SK-N-SH treated with all-trans-retinoic acid at 6 μM for 48 hours (cell line): ENCODE results near the gene AKAP17A.

ENCODE experiments used
- ATAC-seq: fragments of 200-7000 bp; cut with Tn5 transposase; 3 replicates; pipeline ENCODE4 v1.9.1; 2020; ENCODE audit warnings: mild to moderate bottlenecking, moderate library complexity
- ARNTL ChIP-seq: fragments of 450-650 bp; formaldehyde crosslinking; IDR thresholded peaks from 2 replicates; pipeline ENCODE4 v1.5.0; 2020; ENCODE audit warnings: low read depth, mild to moderate bottlenecking, moderate library complexity, borderline replicate concordance
- BACH2 ChIP-seq: fragments of 250-450 bp; sonication (Bioruptor Pico); IDR thresholded peaks from 2 replicates; pipeline ENCODE4 v1.9.0; 2021; ENCODE audit warnings: mild to moderate bottlenecking, borderline replicate concordance
- CSDC2 ChIP-seq: fragments of 250-450 bp; sonication (Bioruptor Pico); IDR thresholded peaks from 2 replicates; pipeline ENCODE4 v1.5.0; 2020; ENCODE audit warnings: mild to moderate bottlenecking, moderate library complexity
- ESRRG ChIP-seq: fragments of 250-450 bp; sonication (Bioruptor Pico); IDR thresholded peaks from 2 replicates; pipeline ENCODE4 v1.6.1; 2021; ENCODE audit warnings: mild to moderate bottlenecking
- GLIS3 ChIP-seq: fragments of 250-450 bp; sonication (Bioruptor Pico); IDR thresholded peaks from 2 replicates; pipeline ENCODE4 v1.5.0; 2020; ENCODE audit warnings: mild to moderate bottlenecking, moderate library complexity
- ISL1 ChIP-seq: fragments of 250-450 bp; sonication (Bioruptor Pico); IDR thresholded peaks from 2 replicates; pipeline ENCODE4 v2.1.2; 2022; ENCODE audit warnings: mild to moderate bottlenecking, moderate library complexity
- PPARA ChIP-seq: fragments of 250-450 bp; sonication (Bioruptor Pico); IDR thresholded peaks from 2 replicates; pipeline ENCODE4 v1.5.0; 2020; ENCODE audit warnings: mild to moderate bottlenecking, borderline replicate concordance
- RARB ChIP-seq: fragments of 250-450 bp; sonication (Bioruptor Pico); IDR thresholded peaks from 2 replicates; pipeline ENCODE4 v1.8.0; 2021; ENCODE audit warnings: mild to moderate bottlenecking, moderate library complexity
- SNAI2 ChIP-seq: fragments of 250-450 bp; sonication (Bioruptor Pico); IDR thresholded peaks from 2 replicates; pipeline ENCODE4 v1.5.0; 2020; ENCODE audit warnings: mild to moderate bottlenecking, moderate library complexity
- TCF4 ChIP-seq: fragments of 250-450 bp; sonication (Bioruptor Pico); IDR thresholded peaks from 2 replicates; pipeline ENCODE4 v1.8.0; 2021; ENCODE audit warnings: mild to moderate bottlenecking, moderate library complexity, borderline replicate concordance
- TOX ChIP-seq: fragments of 250-450 bp; sonication (Bioruptor Pico); IDR thresholded peaks from 2 replicates; pipeline ENCODE4 v1.8.0; 2021; ENCODE audit warnings: mild to moderate bottlenecking, moderate library complexity, borderline replicate concordance
- ZC3H10 ChIP-seq: fragments of 250-450 bp; sonication (Bioruptor Pico); IDR thresholded peaks from 2 replicates; pipeline ENCODE4 v1.5.1; 2021; ENCODE audit warnings: mild to moderate bottlenecking, moderate library complexity
- ZFP3 ChIP-seq: fragments of 250-450 bp; sonication (Bioruptor Pico); IDR thresholded peaks from 2 replicates; pipeline ENCODE4 v1.5.0; 2020; ENCODE audit warnings: mild to moderate bottlenecking, moderate library complexity
- ZFP30 ChIP-seq: fragments of 450-650 bp; formaldehyde crosslinking; IDR thresholded peaks from 2 replicates; pipeline ENCODE4 v1.5.0; 2022; ENCODE audit warnings: mild to moderate bottlenecking, moderate library complexity
- ZNF565 ChIP-seq: fragments of 450-650 bp; formaldehyde crosslinking; conservative IDR thresholded peaks from 2 replicates; pipeline ENCODE4 v1.5.0; 2020; ENCODE audit warnings: low read depth, mild to moderate bottlenecking, moderate library complexity
- ZNF70 ChIP-seq: fragments of 450-650 bp; formaldehyde crosslinking; IDR thresholded peaks from 2 replicates; pipeline ENCODE4 v1.5.0; 2020; ENCODE audit warnings: mild to moderate bottlenecking, moderate library complexity
- ZNF8 ChIP-seq: fragments of 450-650 bp; formaldehyde crosslinking; IDR thresholded peaks from 2 replicates; pipeline ENCODE4 v1.5.0; 2020; ENCODE audit warnings: mild to moderate bottlenecking, moderate library complexity
- TF ChIP-seq, protein P1 (sequence below): fragments of 250-450 bp; sonication (Bioruptor Pico); IDR thresholded peaks from 2 replicates; pipeline ENCODE4 v1.5.1; 2020; ENCODE audit warnings: low read depth, mild to moderate bottlenecking, moderate library complexity
- TF ChIP-seq, protein P2 (sequence below): fragments of 250-450 bp; sonication (Bioruptor Pico); IDR thresholded peaks from 2 replicates; pipeline ENCODE4 v1.8.0; 2020; ENCODE audit warnings: mild to moderate bottlenecking, moderate library complexity, borderline replicate concordance
- TF ChIP-seq, protein P3 (sequence below): fragments of 250-450 bp; sonication (Bioruptor Pico); IDR thresholded peaks from 2 replicates; pipeline ENCODE4 v1.5.1; 2021; ENCODE audit warnings: mild to moderate bottlenecking, moderate library complexity
- TF ChIP-seq, protein P4 (sequence below): fragments of 250-450 bp; sonication (Bioruptor Pico); IDR thresholded peaks from 2 replicates; pipeline ENCODE4 v1.8.0; 2021; ENCODE audit warnings: low read depth, mild to moderate bottlenecking, moderate library complexity, borderline replicate concordance
- TF ChIP-seq, protein P5 (sequence below): fragments of 250-450 bp; sonication (Bioruptor Pico); IDR thresholded peaks from 2 replicates; pipeline ENCODE4 v1.5.0; 2020; ENCODE audit warnings: mild to moderate bottlenecking, moderate library complexity

The AKAP17A gene

DNA sequence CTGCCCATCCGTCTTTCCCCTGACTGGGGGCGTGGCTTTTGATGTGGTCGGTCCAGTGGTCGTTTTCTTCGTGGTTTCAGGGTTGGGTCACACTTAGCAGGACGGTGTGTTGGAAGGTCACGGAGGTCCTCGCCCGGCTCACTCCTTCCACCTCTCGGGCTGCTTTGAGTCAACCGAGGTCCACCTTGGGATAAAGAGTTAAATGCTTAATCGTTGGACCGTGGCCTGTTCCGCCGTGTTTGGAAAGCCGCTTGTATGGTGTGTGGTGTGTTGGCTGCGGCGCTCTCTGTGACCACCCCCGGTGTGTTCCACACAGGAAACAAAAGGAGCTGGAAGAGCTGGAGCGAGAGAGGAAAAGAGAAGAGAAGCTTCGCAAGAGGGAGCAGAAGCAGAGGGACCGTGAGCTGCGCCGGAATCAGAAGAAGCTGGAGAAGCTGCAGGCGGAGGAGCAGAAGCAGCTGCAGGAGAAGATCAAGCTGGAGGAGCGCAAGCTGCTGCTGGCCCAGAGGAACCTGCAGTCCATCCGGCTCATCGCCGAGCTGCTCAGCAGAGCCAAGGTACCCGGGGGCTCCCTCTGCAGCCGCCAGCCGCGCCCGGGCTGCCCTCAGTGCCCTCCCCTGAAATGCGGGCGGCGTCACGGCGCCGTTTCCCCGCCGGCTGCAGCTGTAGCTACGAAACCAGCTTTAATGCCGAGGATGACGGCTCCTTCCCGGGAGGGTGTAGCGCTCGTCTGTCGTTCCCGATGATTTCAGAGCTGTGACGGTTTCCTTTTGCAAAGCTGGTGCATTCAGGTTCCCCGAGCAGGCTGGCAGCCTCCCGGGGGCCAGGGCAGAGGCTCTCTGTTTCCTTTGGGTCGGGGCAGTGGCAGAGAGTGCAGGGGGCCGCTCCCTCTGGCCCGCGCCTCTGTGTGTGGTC is 7.7 kb downstream of the AKAP17A start (continued):
- TF ChIP-seq ISL1 (CRISPR knock-in tag) (no peak), TCF4 (no peak), SNAI2 (no peak)

DNA sequence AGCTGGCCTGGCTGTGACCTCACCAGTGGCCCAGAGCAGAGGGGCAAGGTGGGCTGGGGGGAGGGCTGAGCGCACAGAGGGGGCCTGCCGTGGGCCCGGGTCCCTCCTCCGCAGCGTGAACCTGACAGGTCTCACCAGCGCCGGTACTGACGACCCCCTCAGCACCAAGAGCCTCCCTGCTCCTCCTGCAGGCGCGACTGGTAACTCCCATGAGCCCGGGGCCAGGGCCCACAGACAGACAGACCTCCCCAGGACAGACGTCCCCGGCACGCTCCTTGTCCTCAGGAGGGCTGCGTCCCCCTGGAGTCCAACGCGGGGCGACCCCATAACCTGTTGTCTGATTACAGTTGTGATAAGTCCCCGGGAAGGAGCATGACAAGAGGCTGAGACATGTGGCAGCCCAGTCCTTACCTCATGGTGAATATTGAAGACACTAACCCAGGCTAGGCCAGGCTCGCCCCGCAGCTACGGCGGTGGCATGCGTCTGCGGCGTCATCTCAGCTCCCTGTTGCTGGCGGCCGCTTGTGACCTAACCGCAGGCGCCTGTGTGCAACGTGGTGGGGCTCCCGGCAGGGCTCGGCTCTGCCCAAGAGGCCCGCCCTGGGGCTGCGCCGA is 8.5 kb downstream of the AKAP17A start:
- ATAC-seq: no peak
- TF ChIP-seq ARNTL (no peak), TOX (CRISPR knock-in tag) (no peak), RARB (CRISPR knock-in tag) (no peak), TCF4 (no peak), ESRRG (CRISPR knock-in tag) (no peak), SNAI2 (no peak), BACH2 (CRISPR knock-in tag) (no peak), ZFP30 (CRISPR knock-in tag) (no peak), ZNF8 (CRISPR knock-in tag) (no peak), GLIS3 (CRISPR knock-in tag) (no peak), CSDC2 (CRISPR knock-in tag) (no peak), ZC3H10 (no peak), ZNF565 (no peak), ISL1 (CRISPR knock-in tag) (no peak), ZFP3 (no peak), ZNF70 (CRISPR knock-in tag) (no peak)
- TF ChIP-seq, protein P1, sequence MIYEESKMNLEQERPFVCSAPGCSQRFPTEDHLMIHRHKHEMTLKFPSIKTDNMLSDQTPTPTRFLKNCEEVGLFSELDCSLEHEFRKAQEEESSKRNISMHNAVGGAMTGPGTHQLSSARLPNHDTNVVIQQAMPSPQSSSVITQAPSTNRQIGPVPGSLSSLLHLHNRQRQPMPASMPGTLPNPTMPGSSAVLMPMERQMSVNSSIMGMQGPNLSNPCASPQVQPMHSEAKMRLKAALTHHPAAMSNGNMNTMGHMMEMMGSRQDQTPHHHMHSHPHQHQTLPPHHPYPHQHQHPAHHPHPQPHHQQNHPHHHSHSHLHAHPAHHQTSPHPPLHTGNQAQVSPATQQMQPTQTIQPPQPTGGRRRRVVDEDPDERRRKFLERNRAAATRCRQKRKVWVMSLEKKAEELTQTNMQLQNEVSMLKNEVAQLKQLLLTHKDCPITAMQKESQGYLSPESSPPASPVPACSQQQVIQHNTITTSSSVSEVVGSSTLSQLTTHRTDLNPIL (CRISPR knock-in tag): no peak
- TF ChIP-seq, protein P2, sequence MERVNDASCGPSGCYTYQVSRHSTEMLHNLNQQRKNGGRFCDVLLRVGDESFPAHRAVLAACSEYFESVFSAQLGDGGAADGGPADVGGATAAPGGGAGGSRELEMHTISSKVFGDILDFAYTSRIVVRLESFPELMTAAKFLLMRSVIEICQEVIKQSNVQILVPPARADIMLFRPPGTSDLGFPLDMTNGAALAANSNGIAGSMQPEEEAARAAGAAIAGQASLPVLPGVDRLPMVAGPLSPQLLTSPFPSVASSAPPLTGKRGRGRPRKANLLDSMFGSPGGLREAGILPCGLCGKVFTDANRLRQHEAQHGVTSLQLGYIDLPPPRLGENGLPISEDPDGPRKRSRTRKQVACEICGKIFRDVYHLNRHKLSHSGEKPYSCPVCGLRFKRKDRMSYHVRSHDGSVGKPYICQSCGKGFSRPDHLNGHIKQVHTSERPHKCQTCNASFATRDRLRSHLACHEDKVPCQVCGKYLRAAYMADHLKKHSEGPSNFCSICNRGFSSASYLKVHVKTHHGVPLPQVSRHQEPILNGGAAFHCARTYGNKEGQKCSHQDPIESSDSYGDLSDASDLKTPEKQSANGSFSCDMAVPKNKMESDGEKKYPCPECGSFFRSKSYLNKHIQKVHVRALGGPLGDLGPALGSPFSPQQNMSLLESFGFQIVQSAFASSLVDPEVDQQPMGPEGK (CRISPR knock-in tag): no peak
- TF ChIP-seq, protein P3, sequence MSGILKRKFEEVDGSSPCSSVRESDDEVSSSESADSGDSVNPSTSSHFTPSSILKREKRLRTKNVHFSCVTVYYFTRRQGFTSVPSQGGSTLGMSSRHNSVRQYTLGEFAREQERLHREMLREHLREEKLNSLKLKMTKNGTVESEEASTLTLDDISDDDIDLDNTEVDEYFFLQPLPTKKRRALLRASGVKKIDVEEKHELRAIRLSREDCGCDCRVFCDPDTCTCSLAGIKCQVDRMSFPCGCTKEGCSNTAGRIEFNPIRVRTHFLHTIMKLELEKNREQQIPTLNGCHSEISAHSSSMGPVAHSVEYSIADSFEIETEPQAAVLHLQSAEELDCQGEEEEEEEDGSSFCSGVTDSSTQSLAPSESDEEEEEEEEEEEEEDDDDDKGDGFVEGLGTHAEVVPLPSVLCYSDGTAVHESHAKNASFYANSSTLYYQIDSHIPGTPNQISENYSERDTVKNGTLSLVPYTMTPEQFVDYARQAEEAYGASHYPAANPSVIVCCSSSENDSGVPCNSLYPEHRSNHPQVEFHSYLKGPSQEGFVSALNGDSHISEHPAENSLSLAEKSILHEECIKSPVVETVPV (CRISPR knock-in tag): no peak
- TF ChIP-seq, protein P4, sequence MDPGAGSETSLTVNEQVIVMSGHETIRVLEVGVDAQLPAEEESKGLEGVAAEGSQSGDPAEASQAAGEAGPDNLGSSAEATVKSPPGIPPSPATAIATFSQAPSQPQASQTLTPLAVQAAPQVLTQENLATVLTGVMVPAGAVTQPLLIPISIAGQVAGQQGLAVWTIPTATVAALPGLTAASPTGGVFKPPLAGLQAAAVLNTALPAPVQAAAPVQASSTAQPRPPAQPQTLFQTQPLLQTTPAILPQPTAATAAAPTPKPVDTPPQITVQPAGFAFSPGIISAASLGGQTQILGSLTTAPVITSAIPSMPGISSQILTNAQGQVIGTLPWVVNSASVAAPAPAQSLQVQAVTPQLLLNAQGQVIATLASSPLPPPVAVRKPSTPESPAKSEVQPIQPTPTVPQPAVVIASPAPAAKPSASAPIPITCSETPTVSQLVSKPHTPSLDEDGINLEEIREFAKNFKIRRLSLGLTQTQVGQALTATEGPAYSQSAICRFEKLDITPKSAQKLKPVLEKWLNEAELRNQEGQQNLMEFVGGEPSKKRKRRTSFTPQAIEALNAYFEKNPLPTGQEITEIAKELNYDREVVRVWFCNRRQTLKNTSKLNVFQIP: no peak

DNA sequence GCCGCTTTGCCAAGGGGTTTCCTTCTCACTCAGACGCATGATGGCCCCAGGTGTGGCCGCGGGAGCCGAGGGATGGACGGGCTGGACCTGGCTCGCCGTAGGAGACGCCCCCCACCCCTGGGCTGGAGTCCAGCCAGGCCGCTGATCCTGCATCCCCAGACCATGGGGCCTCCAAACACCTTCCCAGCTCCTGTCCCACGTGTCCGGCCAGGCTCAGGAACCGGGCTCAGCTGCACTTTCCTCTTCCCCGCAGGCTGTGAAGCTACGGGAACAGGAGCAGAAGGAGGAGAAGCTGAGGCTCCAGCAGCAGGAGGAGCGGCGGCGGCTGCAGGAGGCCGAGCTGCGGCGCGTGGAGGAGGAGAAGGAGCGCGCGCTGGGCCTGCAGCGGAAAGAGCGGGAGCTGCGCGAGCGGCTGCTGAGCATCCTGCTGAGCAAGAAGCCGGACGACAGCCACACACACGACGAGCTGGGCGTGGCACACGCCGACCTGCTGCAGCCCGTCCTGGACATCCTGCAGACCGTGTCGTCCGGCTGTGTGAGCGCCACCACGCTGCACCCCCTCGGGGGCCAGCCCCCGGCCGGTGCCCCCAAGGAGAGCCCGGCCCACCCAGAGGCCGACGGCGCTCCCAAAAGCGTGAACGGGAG is 9.1 kb downstream of the AKAP17A start:
- TF ChIP-seq RARB (CRISPR knock-in tag) (no peak), ZNF8 (CRISPR knock-in tag) (no peak), PPARA (CRISPR knock-in tag) (no peak), ISL1 (CRISPR knock-in tag) (no peak), GLIS3 (CRISPR knock-in tag) (no peak), TOX (CRISPR knock-in tag) (no peak), ZFP30 (CRISPR knock-in tag) (no peak), BACH2 (CRISPR knock-in tag) (no peak), ARNTL (no peak), TCF4 (no peak), ZFP3 (no peak), SNAI2 (no peak)
- TF ChIP-seq, protein P4: no peak
- TF ChIP-seq, protein P5, sequence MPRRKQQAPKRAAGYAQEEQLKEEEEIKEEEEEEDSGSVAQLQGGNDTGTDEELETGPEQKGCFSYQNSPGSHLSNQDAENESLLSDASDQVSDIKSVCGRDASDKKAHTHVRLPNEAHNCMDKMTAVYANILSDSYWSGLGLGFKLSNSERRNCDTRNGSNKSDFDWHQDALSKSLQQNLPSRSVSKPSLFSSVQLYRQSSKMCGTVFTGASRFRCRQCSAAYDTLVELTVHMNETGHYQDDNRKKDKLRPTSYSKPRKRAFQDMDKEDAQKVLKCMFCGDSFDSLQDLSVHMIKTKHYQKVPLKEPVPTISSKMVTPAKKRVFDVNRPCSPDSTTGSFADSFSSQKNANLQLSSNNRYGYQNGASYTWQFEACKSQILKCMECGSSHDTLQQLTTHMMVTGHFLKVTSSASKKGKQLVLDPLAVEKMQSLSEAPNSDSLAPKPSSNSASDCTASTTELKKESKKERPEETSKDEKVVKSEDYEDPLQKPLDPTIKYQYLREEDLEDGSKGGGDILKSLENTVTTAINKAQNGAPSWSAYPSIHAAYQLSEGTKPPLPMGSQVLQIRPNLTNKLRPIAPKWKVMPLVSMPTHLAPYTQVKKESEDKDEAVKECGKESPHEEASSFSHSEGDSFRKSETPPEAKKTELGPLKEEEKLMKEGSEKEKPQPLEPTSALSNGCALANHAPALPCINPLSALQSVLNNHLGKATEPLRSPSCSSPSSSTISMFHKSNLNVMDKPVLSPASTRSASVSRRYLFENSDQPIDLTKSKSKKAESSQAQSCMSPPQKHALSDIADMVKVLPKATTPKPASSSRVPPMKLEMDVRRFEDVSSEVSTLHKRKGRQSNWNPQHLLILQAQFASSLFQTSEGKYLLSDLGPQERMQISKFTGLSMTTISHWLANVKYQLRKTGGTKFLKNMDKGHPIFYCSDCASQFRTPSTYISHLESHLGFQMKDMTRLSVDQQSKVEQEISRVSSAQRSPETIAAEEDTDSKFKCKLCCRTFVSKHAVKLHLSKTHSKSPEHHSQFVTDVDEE (CRISPR knock-in tag): no peak
- TF ChIP-seq, protein P3 (CRISPR knock-in tag): no peak
- no peak for ATAC-seq
